Suprapubic skin (tissue), 4 donors: ENCODE measurements around the gene SIT1. TPM values are rescaled to one million over a fixed set of nuclear protein-coding genes. Genes with fewer than 3 reads are reported as not detected.

Experiments
- DNase-seq, 2 donors: peaks; one replicate each; pipeline ENCODE4 v3.0.0-alpha.2; 2019; ENCODE audit warnings: low spot score in 2 of 2
- H3K27ac ChIP-seq: fragments of 200-600 bp; sonication (generic); one replicate; pipeline ENCODE4 v1.5.1; 2019
- H3K27me3 ChIP-seq: fragments of 200-600 bp; sonication (generic); one replicate; pipeline ENCODE4 v1.5.1; 2019
- H3K36me3 ChIP-seq: fragments of 200-600 bp; sonication (generic); one replicate; pipeline ENCODE4 v1.5.1; 2019
- H3K4me1 ChIP-seq: fragments of 200-600 bp; sonication (generic); one replicate; pipeline ENCODE4 v1.5.1; 2019
- H3K4me3 ChIP-seq: fragments of 200-600 bp; sonication (generic); one replicate; pipeline ENCODE4 v1.5.1; 2019; ENCODE audit warnings: mild to moderate bottlenecking
- H3K9me3 ChIP-seq: fragments of 200-600 bp; sonication (generic); one replicate; pipeline ENCODE4 v1.5.1; 2019
- EP300 ChIP-seq: sonication (generic); formaldehyde crosslinking; IDR thresholded peaks from one replicate; pipeline ENCODE4 v1.6.1; 2017; ENCODE audit warnings: antibody characterized with exemption
- POLR2A ChIP-seq, 2 donors: fragments of 450-650 bp; IDR thresholded peaks; one replicate each; pipeline ENCODE4 v1.6.1; 2017; ENCODE audit warnings: antibody characterized with exemption in 2 of 2, mild to moderate bottlenecking in 2 of 2, moderate library complexity in 2 of 2
- POLR2AphosphoS5 ChIP-seq, 3 donors: sonication (generic); formaldehyde crosslinking; IDR thresholded peaks; one replicate each; pipeline ENCODE4 v1.6.1; 2017; ENCODE audit warnings: antibody characterized with exemption in 3 of 3
- WGBS: methylation state at CpG from one replicate; pipeline ENCODE4 v1.1.5; 2018; 5-methylcytosine and 5-hydroxymethylcytosine counted together
- total RNA-seq, 4 donors: library from RNA; depleted of rRNA; stranded (reverse); fragments of >200 nt; gene quantifications; one replicate each; pipeline ENCODE4 v1.1.0, GENCODE V29; 2016
- TF ChIP-seq, protein P1 (sequence below), 2 donors: fragments of 200-600 bp in 1 of 2; fragments of 450-650 bp in 1 of 2; sonication (generic) in 1 of 2; IDR thresholded peaks; one replicate each; pipeline ENCODE4 v1.5.1; 2016 to 2019; ENCODE audit warnings: antibody characterized with exemption in 2 of 2, mild to moderate bottlenecking in 1 of 2, moderate library complexity in 1 of 2

SIT1 gene
- total RNA-seq, 4 donors from 2014 or later, result 2.9 TPM; not detected in 3

DNA sequence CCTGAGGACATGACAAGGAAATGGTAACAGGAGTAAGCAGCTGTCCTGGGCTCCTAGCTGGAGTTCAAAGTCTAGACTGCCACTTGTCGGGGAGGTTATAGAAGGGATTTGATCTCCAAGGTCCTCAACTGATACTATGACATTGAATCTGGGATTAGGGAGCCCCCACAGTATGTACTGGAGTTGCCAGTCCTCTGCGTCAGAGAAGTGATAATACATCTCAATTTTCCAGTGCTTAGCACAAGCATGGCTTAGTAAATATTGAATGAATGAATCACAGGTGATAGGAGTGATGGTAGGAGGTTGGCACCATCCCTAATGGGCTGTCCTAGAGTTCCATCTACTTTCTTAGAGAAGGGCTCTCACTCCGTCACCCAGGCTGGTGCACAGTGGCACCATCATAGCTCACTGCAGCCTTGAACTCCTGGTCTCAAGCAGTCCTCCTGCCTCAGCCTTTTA is 45.2 kb upstream of the SIT1 start:
- DNase-seq, result no peak
- WGBS, result 92% methylated on average over 3 of the region's 3 CpGs
- H3K4me3 ChIP-seq, result no peak overlapping the region
- H3K36me3 ChIP-seq, result peaks cover 47% of the 10 kb centered on the region
- H3K4me1 ChIP-seq, result peaks cover 23% of the 10 kb centered on the region
- no peaks in the 10 kb centered on the region for H3K27me3 ChIP-seq
- TF ChIP-seq POLR2AphosphoS5 (IDR thresholded peaks at IDR 0.05) (no peak), EP300 (no peak), POLR2A (IDR thresholded peaks at IDR 0.05) (no peak)
- TF ChIP-seq, protein P1, sequence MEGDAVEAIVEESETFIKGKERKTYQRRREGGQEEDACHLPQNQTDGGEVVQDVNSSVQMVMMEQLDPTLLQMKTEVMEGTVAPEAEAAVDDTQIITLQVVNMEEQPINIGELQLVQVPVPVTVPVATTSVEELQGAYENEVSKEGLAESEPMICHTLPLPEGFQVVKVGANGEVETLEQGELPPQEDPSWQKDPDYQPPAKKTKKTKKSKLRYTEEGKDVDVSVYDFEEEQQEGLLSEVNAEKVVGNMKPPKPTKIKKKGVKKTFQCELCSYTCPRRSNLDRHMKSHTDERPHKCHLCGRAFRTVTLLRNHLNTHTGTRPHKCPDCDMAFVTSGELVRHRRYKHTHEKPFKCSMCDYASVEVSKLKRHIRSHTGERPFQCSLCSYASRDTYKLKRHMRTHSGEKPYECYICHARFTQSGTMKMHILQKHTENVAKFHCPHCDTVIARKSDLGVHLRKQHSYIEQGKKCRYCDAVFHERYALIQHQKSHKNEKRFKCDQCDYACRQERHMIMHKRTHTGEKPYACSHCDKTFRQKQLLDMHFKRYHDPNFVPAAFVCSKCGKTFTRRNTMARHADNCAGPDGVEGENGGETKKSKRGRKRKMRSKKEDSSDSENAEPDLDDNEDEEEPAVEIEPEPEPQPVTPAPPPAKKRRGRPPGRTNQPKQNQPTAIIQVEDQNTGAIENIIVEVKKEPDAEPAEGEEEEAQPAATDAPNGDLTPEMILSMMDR (IDR thresholded peaks at IDR 0.05), result no peak
- H3K27ac ChIP-seq, result peak overlapping the region; percentile 52
- H3K9me3 ChIP-seq, result no peaks in the 10 kb centered on the region

DNA sequence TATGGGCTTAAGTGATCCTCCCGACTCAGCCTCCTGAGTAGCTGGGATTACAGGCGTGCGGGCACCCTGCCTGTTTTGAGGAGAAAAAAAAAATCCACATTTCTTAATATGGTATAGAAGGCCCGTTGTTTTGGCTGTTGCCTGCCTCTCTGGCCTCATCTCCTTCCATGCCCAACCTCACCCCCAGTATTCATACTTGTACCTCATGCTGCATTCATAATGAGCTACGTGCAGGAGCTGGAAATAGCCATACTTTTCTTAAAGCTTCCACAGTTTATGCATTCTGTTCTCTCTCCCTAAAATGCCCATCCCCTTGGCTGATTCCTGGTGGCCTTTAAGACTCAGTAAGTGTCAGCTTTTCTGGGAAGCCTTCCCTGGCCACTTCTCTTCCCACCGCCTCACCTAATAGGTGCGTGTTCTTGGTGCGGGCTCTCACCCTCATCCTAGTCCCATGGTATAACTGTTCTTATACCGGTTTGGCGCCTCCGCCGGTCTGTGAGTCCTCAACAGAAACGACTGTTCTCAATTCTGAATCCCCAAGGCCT is 41.1 kb upstream of the SIT1 start:
- peaks cover 28% of the 10 kb centered on the region for H3K4me1 ChIP-seq
- peak overlapping the region; percentile 84 for H3K27ac ChIP-seq
- H3K4me3 ChIP-seq, result no peak overlapping the region
- H3K27me3 ChIP-seq, result no peaks in the 10 kb centered on the region
- 77% methylated on average over 13 of the region's 13 CpGs for WGBS
- no peak for TF ChIP-seq POLR2A (IDR thresholded peaks at IDR 0.05)
- TF ChIP-seq, protein P1 (IDR thresholded peaks at IDR 0.05), result no peak
- TF ChIP-seq EP300, result peak; percentile 70
- no peak for DNase-seq
- no peaks in the 10 kb centered on the region for H3K9me3 ChIP-seq
- H3K36me3 ChIP-seq, result peaks cover 5% of the 10 kb centered on the region

DNA sequence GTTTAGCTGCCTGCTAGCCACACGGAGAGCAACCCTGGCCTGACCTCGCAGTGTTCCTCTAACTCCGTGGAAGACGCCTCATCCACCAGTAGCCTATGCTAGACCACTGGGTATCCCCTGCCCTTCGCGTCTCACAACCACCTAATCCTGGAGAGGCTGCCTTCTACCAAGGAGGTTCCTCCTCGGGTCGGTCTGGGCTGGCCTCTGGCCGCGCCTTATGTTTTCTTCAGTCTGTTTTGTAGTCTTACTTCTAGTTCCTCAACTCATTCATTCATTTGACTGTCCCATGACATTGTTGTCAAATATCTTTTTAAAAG is 40.6 kb upstream of the SIT1 start:
- WGBS, result 20% methylated on average over 10 of the region's 10 CpGs
- peak overlapping the region; percentile 84 for H3K27ac ChIP-seq
- no peak for DNase-seq
- H3K4me3 ChIP-seq, result peak overlapping the region; percentile 65
- no peaks in the 10 kb centered on the region for H3K36me3 ChIP-seq
- H3K27me3 ChIP-seq, result no peaks in the 10 kb centered on the region
- no peak for TF ChIP-seq EP300
- TF ChIP-seq POLR2A (IDR thresholded peaks at IDR 0.05), result no peak
- TF ChIP-seq, protein P1 (IDR thresholded peaks at IDR 0.05), result no peak
- no peak for TF ChIP-seq POLR2AphosphoS5 (IDR thresholded peaks at IDR 0.05)
- H3K4me1 ChIP-seq, result peaks cover 23% of the 10 kb centered on the region
- no peaks in the 10 kb centered on the region for H3K9me3 ChIP-seq

DNA sequence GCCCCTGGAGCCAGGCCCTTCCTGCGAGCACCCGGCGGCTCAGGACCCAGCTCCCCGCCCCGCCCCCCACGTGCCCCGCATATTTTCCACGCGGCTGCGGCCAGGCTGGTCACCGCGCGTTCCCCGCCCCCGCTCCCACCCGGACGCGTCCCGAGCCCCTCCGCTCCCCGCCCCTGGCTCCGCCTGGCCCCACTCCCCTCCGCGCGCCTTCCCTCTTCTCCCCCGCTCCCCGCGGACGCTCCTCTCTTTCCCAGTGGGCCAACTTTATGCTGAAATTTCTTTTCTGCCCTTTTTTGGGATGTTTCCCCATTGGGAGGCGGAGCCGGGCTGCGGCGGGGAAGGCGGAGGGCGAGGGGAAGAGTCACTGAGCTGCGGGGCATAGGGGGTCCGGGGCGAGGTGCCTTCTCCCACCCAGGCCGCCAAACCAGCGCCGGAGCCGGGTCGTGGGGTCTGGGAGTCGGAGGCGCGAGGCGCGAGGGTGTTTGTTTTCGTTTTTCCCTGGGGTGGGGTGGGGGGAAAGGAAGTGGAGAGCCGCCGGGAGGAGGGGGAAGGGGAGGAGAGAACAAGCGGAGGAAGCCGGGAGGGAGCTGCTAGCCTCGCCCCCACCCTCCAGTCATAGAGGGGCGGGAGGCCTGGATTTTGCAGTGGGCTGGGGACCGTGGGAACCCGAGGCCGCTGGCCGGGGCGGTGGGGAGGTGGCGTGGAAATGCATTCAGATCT is 40.0 kb upstream of the SIT1 start:
- Histone ChIP-seq H3K4me3 (peak overlapping the region; percentile 65), H3K36me3 (no peaks in the 10 kb centered on the region), H3K9me3 (no peaks in the 10 kb centered on the region), H3K4me1 (peaks cover 20% of the 10 kb centered on the region), H3K27ac (peak overlapping the region; percentile 84), H3K27me3 (no peaks in the 10 kb centered on the region)
- peak; percentile 85 to 87 for DNase-seq
- TF ChIP-seq EP300, result no peak
- WGBS, result 2% methylated on average over 46 of the region's 61 CpGs

DNA sequence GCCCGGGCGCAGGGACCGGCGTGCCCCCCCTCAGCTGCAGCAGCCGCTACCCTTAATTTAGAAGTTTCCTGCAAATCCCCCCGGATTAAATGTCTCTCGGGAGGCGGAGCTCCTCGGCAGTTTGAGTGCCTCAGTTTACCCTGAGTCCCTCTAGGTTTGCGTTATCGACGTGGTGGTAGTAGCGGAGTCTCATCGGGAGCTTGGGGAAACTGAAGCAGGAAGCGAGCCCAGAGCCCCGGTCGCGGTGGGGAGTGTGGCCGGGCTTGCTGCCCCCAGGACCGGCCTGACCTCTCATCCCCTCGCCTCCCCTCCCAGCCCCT is 39.5 kb upstream of the SIT1 start:
- peak overlapping the region; percentile 84 for H3K27ac ChIP-seq
- TF ChIP-seq POLR2AphosphoS5 (IDR thresholded peaks at IDR 0.05), result no peak
- TF ChIP-seq, protein P1 (IDR thresholded peaks at IDR 0.05), result no peak
- TF ChIP-seq EP300, result no peak
- TF ChIP-seq POLR2A (IDR thresholded peaks at IDR 0.05), result no peak
- no CpG with 5 or more reads among the region's 21 CpGs for WGBS
- peaks cover 20% of the 10 kb centered on the region for H3K4me1 ChIP-seq
- DNase-seq, result no peak
- peak overlapping the region; percentile 65 for H3K4me3 ChIP-seq
- no peaks in the 10 kb centered on the region for H3K27me3 ChIP-seq
- H3K36me3 ChIP-seq, result peaks cover 4% of the 10 kb centered on the region
- H3K9me3 ChIP-seq, result no peaks in the 10 kb centered on the region
